HL-60 (cell line): ENCODE measurements around the gene AOPEP.
A peak's percentile ranks its signal among the peaks of the same experiment; 100 is the strongest.

ENCODE experiments used
- DNase-seq, 2 experiments: peaks; one replicate each; pipeline ENCODE4 v3.0.0-alpha.2; 2010 to 2020; ENCODE audit warnings: low read depth in 1 of 2, low spot score in 1 of 2
- H3K27ac ChIP-seq: fragments of 250-450 bp; sonication (Bioruptor Pico); replicated peaks from 2 replicates; pipeline ENCODE4 v1.5.1; 2020; ENCODE audit warnings: mild to moderate bottlenecking, moderate library complexity
- H3K27me3 ChIP-seq: fragments of 250-450 bp; sonication (Bioruptor Pico); 2 replicates; pipeline ENCODE4 v1.5.1; 2021; ENCODE audit warnings: mild to moderate bottlenecking, moderate library complexity; ENCODE audit not compliant: insufficient read depth, poor library complexity, severe bottlenecking
- H3K4me3 ChIP-seq: replicated peaks from 2 replicates; pipeline ENCODE4 v1.5.1; 2011; ENCODE audit warnings: mild to moderate bottlenecking, control low read depth, low read length; ENCODE audit not compliant: insufficient read depth
- GABPA ChIP-seq: IDR thresholded peaks from 2 replicates; pipeline ENCODE4 v1.6.1; 2012; ENCODE audit warnings: low read depth
- POLR2AphosphoS5 ChIP-seq: IDR thresholded peaks from 2 replicates; pipeline ENCODE4 v1.6.1; 2012; ENCODE audit warnings: low read depth
- SPI1 ChIP-seq: IDR thresholded peaks from 2 replicates; pipeline ENCODE4 v1.6.1; 2012; ENCODE audit warnings: low read depth, mild to moderate bottlenecking, borderline replicate concordance
- TF ChIP-seq, protein P1 (sequence below): IDR thresholded peaks from one replicate; pipeline ENCODE4 v1.5.1; 2011; ENCODE audit warnings: low read length, control low read depth, inconsistent platforms; ENCODE audit not compliant: insufficient read depth
- TF ChIP-seq, protein P2 (sequence below): IDR thresholded peaks from 2 replicates; pipeline ENCODE4 v1.6.1; 2012; ENCODE audit warnings: low read depth; ENCODE audit not compliant: insufficient replicate concordance

AOPEP gene

DNA sequence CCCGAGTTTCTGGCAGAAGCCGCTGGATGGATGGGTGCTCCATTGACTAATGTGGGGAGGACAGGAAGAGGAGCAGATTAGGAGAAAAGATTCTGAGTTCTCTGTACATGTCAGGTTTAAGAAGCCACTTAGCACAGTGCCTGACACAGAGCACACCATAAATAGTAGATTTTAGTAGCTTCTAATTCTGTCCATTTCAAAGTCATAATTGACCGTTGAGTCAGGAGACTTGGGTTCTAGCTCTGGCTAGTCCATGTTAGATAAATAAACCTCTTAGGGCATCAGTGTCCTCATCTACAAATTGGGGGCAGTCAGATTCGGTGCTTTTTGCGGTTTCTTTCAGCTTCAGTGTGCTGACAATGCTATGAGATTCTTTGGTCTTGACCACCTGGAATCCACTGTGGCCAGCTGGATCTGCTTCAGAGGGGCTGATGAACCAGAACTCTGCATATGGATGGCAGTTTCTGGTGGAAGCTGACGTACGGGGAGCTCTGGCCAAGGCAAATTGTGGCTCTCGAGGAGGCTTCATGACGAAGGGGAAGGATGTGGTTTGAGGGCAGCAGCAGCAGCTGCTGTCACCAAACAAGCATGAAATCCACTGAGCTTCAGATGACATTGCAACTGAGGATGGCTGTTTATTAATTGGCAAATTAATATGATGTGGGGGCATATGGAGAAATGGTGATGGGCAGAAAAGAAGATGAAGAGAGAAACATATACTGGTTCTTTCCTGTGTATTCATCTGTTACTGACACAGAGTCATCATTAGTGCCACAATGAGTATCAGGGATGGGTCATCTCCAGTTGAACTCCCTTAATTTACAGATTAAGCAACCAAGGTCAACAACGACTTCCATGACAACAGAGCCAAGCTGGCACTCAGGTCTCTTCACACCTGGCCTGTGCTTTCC, 134.4 kb downstream of the AOPEP start:
- Histone ChIP-seq H3K4me3 (no peak overlapping the region), H3K27me3 (no peaks in the 10 kb centered on the region), H3K27ac (peak overlapping the region; percentile 52)
- DNase-seq = peak; percentile 58 to 86
- TF ChIP-seq POLR2AphosphoS5 (peak; percentile 80), GABPA (no peak)
- TF ChIP-seq, protein P1, sequence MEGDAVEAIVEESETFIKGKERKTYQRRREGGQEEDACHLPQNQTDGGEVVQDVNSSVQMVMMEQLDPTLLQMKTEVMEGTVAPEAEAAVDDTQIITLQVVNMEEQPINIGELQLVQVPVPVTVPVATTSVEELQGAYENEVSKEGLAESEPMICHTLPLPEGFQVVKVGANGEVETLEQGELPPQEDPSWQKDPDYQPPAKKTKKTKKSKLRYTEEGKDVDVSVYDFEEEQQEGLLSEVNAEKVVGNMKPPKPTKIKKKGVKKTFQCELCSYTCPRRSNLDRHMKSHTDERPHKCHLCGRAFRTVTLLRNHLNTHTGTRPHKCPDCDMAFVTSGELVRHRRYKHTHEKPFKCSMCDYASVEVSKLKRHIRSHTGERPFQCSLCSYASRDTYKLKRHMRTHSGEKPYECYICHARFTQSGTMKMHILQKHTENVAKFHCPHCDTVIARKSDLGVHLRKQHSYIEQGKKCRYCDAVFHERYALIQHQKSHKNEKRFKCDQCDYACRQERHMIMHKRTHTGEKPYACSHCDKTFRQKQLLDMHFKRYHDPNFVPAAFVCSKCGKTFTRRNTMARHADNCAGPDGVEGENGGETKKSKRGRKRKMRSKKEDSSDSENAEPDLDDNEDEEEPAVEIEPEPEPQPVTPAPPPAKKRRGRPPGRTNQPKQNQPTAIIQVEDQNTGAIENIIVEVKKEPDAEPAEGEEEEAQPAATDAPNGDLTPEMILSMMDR = no peak
- TF ChIP-seq, protein P2, sequence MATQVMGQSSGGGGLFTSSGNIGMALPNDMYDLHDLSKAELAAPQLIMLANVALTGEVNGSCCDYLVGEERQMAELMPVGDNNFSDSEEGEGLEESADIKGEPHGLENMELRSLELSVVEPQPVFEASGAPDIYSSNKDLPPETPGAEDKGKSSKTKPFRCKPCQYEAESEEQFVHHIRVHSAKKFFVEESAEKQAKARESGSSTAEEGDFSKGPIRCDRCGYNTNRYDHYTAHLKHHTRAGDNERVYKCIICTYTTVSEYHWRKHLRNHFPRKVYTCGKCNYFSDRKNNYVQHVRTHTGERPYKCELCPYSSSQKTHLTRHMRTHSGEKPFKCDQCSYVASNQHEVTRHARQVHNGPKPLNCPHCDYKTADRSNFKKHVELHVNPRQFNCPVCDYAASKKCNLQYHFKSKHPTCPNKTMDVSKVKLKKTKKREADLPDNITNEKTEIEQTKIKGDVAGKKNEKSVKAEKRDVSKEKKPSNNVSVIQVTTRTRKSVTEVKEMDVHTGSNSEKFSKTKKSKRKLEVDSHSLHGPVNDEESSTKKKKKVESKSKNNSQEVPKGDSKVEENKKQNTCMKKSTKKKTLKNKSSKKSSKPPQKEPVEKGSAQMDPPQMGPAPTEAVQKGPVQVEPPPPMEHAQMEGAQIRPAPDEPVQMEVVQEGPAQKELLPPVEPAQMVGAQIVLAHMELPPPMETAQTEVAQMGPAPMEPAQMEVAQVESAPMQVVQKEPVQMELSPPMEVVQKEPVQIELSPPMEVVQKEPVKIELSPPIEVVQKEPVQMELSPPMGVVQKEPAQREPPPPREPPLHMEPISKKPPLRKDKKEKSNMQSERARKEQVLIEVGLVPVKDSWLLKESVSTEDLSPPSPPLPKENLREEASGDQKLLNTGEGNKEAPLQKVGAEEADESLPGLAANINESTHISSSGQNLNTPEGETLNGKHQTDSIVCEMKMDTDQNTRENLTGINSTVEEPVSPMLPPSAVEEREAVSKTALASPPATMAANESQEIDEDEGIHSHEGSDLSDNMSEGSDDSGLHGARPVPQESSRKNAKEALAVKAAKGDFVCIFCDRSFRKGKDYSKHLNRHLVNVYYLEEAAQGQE = no peak

DNA sequence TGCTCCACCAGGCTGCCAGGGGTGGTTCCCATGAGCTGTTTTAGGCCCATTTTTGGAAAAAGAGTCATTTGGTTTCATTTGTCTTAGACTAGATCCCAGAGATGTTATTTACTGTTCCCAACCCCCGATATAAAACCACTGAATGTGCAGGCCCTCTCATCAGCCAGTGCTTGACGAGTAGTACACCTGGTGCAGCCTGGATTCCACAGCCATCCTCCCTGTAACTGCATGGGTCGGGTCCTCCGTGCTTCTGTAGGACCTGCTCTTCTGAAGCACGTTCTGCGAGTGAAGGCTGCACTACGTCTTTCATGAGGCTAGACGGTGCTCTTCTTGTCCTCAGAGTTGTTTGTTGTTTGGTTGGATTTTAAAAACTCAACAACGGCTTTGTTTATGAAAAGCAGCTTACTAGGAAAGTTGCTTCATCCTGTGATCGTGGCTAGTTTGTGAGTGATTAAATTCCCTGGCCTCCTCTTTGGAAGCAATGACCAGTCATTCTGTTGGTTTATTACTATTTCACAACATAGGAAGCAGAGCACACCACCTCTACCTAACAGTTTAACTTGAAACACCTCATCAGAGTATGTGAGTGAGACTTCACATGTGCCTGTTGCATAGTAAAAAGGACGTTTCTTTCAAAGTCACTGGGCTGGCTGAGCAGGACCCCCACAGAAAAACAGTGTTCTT, 135.2 kb downstream of the AOPEP start:
- TF ChIP-seq SPI1 = no peak
- TF ChIP-seq, protein P1 = no peak
- no peak for TF ChIP-seq GABPA
- TF ChIP-seq, protein P2 = no peak
- no peak for TF ChIP-seq POLR2AphosphoS5
- H3K27ac ChIP-seq = peak overlapping the region; percentile 52
- no peak overlapping the region for H3K4me3 ChIP-seq
- H3K27me3 ChIP-seq = no peaks in the 10 kb centered on the region
- DNase-seq = peak in 1 of 2 experiments; percentile 51

DNA sequence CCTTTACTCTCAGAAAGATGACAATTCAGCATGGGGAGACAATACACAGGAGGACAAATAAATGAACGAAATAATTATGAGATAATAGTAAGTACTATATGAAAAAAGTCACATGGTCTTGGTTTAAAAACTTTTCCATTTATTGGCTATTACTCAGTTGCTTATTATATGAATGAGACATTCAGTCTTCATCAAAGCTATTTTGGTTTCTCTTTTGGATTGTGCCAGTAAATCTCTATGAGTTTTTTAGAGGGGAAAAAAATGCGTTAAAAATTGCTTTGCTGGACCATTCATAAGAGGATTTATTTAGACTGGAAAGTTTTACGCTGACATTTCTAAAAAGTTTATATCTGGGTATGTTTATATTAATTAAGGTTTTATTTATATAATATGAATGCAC, 137.7 kb downstream of the AOPEP start:
- no peak overlapping the region for H3K4me3 ChIP-seq
- no peak for DNase-seq
- no peaks in the 10 kb centered on the region for H3K27me3 ChIP-seq
- no peak overlapping the region for H3K27ac ChIP-seq
- TF ChIP-seq POLR2AphosphoS5 = no peak
- TF ChIP-seq, protein P2 = no peak
- TF ChIP-seq GABPA = no peak
- TF ChIP-seq, protein P1 = no peak
- TF ChIP-seq SPI1 = no peak
